HG03565 (cell line): ENCODE data around the gene PCDH7.

Source experiments
- ATAC-seq: cut with Tn5 transposase; IDR thresholded peaks from one replicate; pipeline ENCODE4 v1.9.1; 2021; ENCODE audit warnings: mild to moderate bottlenecking, moderate library complexity; ENCODE audit not compliant: unreplicated experiment

Gene PCDH7

DNA sequence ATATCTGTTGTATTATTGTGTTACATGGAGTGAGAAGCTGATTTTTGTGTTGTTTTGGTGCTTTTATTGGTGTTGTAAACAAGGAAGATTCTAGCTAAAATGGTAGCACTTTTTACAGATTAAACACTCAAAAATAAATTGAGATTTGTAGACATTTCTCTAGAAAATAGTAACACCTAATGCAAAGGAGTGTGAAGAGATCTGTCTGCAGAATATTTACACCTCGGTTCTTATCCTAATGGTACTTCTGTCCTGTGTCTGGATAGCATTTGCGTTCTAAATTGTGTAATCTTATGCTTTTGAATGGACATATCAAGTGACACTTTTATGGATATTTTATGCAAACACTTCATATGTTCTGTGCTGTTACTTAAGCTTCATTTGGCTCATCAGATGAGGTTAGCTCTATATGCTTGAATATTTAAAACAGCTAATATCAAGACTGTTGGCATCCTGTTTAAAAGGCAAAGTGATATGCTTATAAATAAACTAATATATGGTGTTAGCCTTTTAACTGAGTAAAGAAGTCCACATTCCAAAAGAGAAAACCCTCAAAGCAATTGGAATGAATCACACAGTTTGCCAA lies 6.0 kb downstream of the PCDH7 start:
- no peak for ATAC-seq

DNA sequence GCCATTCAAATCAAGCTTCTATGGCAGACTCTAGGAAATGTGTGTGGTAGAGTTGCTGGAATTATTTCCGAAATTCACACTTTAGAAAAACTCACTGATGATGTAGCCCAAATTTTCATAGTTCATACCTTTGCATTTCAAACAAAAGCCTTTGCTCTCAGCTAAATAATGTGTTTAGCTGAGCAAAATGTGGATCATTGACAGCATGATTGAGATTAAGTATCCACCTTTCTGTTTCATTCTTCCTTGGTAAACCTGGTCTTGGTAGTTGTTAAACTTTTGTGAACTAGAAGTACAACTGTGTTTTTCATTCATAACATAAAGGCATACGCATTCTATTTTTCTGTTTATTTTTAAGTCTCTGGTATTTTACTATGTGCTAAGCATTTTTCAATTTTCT lies 7.2 kb downstream of the PCDH7 start:
- no peak for ATAC-seq

DNA sequence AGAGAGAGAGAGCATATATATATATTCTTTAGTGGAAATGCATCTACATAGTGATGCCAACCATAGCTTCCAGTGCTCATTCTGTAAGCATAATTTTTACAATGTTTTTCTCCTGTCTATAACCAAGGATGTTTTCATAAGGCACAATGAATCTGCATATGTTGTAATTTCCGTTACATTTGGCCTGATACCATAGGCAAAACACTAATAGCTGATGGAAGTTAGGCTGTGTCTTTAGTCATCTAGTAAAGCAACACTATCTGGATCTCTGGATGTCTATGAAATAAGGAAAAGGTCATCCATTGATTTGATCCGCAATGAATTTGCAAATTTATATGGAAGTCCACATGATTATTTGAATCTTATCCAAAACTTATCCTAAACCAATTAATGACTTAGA lies 8.1 kb downstream of the PCDH7 start:
- ATAC-seq: no peak

DNA sequence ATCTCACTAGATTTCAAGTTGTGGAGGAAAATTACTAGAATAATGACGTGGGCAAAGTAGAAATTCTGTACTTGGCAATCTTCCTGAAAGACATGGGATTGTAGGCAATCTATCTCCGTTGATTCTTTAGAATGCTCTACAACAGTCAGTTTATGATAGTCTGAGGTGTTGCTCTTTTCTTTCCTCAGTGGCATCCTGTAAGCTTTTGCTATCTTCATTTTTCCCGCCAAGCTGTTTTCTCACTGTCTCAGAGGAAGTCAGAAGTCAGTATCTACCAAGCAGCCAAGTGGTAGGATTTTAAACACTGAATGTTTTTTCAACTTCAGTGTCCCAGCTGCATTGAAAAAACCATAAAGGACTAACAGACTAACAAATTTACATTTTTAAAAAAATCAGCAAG lies 23.7 kb downstream of the PCDH7 start:
- ATAC-seq: no peak

DNA sequence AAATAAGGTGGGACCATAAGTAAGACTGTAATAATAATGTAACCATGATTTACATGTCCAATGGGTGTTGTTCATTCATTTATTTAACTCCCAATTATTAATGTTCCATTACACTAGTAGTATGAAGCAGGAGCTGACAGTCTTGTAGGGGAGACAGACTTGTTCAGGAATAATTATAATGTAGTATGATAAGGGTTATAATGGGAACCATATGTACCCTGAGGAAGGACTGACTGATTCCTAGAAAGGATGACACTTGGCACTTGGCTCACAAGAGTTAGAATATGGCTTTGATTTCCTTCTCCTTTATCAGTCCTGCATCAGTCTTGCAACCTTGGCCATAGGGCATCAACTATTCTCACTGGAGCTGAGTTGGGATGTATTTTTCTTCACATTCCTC lies 24.2 kb downstream of the PCDH7 start:
- ATAC-seq: no peak

DNA sequence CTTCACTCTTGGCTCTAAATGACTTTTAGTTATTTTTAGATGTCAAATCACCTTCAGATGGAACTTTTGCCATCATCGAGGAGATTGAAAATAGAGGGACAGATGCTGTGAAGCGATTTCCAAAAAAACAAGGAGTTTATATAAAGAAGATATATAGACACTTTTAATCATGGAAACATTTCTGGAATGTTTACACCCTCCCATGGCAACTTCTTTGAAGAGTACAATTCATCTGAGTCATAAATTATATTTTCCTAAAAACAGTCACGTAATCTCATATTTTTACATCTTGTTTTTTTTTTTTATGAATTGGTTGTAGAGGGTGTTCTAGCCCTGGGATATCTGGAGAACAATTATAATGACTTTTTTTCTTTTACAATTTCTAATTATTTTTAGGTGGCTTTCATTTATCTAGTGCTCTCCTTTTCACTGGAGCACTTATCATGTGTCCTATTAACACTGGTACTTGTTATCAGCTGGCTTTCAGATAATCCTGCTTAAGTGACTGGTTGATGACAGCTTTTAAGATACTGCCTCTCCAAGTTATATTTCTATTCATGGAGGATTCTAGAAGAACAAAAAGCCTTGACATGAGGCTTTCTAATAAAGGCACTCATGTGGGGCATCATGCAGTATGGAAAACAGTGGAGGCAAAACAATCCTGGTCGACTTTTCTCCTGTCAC lies 24.9 kb downstream of the PCDH7 start:
- ATAC-seq: no peak

DNA sequence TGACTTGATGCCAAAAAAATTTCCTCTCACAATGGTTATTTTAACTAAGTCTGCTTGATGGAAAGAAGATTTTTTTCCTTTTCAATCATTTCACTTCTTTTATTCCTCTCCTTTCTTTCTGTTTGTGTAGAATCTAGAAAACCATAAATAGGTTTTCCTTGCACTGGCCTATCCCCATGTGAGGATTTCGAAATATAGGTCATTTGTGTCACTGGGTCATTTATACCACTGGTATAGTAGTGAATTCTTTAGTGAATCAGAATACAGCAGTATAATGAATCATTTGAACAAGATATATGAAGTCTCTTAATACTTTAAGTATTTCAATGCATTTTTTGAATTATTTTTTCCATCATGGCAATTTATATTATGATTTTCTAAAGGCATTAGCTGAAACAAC lies 26.6 kb downstream of the PCDH7 start:
- no peak for ATAC-seq

DNA sequence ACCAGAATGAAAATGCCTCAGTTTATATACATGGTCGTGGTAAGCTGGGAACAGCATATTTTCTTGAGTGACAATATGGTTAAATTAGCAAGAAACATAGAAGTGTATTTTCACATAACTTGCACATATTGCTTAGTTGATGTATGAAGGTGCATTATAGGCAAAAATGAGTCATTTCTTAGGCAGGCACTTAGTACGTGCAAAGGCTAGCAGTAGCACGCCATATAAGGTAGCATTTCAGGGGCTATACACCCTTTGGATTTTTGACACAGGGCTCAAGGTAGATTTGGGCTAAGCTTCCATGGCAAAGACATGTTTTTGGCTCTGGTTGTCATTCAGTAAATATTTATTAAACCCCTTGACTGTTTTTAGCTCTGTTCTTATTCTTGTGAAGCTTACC lies 33.1 kb downstream of the PCDH7 start:
- ATAC-seq: no peak

DNA sequence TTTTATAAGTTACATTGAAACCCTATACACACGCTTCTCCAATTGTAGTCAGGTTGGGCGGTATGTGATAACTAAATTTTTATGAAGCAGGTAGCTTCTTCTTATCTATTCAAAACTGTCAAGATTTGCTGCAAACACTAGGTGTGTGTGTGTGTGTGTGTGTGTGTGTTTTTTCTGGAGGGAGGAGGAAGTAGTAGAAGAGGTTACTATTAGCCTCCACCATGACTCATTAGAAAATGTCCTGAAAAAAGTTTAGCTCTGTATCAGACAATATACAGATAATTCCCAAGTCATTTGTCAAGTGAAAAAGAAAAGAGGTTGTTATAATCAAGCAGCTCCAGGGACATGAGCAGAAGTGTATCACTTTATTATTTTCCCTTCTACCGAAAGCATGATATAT lies 33.9 kb downstream of the PCDH7 start:
- no peak for ATAC-seq

DNA sequence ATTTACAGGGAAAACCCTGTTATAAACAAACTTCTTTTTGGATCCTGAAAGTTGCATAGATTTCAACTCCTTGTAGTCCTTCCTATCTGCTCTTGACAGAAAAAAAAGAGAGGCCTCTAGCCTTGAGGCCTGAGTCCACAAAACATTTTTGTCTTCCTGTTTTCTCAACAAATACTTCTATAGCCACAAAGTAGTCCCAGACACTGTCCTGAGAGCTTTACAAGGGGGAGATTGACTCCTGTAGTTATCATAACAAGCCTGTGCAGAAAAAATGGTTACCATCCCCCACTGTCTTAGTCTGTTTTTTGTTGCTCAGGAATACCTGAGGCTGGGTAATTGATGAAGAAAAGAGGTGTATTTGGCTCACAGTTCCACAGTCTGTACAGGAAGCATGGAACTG lies 35.2 kb downstream of the PCDH7 start:
- ATAC-seq: no peak

DNA sequence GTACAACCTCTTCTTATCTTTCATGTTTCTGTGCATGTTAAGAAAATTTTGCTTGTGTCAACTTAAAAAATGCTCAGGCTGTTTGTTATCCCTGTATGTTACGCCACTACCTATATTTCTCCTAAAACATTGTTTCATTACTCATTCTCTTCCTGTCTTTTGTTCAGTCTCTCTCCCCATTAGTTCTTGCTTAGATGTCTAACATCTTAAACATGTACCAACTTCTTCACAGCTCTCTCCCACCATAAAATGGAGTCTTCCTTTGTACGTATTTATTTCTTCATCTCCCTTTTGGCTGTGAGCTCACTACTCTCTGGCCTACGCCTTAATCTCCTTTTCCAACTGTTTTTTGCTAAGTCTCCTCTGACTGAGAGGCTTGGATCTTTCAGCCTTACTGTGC lies 36.4 kb downstream of the PCDH7 start:
- ATAC-seq: no peak

DNA sequence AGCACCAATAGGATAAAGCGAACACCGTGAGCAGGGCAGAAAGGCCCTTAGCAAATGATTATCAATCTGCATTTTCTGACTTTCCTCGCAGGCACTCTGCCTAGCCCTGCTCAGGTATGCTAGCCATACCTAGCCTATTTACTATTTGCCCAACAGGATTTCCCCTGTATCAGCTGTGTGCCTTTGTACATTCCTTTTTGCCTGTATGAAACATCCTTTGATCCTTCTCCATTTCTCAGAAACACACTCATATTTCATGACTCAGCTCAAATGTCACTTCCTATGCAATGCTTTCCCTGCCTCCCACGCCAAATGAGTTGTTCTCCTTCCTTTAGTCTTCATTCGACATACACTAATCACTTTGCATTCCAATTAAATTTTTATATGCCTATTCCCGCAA lies 37.2 kb downstream of the PCDH7 start:
- ATAC-seq: no peak

DNA sequence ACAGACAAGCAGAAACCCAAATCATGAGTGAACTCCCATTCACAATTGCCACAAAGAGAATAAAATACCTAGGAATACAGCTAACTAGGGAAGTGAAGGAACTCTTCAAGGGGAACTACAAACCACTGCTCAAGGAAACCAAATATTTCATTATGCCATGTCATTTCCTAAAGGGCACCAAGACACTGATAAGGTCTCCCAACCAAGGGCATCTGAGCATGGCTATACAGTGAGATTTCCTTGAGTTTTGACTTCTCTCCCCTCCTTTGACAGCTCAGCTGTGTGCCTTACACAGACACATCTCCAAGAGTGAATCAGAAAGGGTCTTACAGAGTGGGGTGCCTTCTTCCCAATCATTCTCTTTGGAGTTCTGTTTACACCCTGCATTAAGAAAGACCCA lies 40.4 kb downstream of the PCDH7 start:
- ATAC-seq: no peak

DNA sequence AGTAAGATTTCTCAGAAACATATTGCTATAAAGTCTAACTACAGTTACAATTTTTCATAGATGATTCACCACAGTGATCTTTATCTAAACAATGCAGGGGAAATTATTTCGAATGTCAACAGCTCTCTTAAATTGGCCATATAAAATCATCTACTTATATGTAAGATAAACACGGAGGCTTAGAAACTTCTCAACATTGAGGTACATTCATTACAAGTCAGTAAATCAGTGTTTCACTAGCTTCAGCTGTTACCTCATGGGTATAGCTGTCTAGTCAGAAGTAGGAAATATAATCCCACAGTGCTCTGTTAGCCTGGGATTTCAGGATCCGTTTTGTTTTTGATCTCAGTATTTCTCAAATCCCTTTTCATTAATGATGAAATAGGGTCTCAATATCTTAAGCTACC lies 43.2 kb downstream of the PCDH7 start:
- ATAC-seq: no peak

DNA sequence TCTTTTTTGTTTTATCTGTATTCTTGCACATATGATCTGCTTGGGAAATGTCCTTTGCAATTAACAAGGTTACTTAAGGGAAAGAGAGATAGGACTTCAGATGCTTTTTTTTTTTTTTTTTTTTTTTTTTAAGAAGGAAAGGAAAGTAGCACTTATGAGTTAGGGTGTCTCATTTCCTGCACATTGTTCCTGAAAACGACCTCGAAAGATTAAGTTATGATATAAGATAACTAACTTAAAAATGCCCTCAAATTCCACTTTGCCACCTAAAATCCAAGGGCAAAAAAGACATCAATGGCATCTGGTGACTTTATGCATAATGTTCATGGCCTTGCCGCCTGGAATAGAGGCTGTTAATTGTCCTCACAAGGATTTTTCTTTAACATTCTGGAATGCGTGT lies 44.9 kb downstream of the PCDH7 start:
- no peak for ATAC-seq

DNA sequence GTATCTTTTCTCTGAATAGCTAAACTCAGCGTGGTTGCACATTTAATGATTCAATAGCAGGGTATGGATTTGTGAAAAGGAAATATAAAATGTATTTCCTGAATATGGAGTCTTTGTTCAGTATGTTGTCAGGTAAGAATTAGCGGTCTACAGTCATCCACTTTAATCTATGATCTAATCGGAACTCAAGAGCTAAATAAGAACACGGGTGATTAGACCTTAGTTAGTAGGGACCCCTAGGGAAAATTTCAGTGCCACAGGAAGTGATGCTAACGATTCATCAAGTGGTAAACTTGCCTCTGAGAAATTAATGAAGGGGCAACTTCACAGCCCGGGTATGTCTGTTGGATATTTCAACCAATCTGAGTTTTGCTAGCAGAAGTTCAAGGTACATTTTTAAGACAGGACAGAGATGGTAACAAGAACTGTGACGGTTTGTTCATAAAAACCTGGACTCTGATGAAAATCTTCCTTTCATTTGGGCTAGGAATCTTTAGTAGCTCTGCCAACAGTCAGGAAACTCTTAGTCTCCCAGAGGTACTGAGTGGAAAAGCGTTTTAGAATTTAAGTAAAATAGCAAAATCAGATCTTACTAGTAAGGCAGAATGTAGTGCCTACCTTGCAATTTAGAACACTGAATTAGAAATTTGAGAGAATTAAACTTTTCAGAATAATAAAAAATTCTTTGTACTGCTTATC lies 47.1 kb downstream of the PCDH7 start:
- no peak for ATAC-seq

DNA sequence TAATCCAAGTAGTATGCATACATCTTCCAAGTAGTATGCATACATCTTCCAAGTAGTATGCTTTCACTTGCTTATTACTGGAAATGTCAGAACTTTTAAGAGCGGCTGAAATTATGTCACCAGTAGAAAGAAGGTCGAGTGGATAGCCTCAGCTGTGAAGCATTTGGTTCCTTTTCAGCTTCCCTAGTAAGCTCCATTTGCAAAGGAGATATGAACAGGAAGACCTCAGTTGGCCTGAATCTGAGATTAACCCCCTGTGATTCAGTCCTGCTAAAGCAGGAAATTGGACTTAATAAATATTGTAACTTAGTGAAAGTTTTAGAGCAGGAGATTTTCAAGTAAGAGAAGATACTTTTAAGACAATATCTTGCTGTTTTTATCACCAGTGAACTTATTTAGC lies 48.1 kb downstream of the PCDH7 start:
- no peak for ATAC-seq

DNA sequence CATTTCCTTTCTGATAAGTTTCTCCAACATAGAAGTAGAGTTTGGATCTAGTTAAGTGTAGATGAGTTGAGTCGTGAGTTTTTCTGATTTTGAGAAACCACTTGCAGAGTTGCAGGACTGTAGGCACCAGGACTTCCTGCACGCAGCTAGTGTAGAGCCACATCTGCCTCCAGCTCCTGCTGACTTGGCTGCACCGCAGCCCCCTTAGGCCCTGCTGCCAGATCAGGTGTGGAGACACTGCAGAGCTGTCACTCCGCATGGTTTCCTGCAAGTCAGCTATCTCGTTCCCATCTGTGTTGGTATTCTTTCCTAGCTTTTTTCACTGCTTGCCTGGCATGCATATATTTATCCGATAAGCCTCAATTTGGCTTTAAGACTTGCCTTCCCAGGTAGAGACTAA lies 48.9 kb downstream of the PCDH7 start:
- no peak for ATAC-seq

DNA sequence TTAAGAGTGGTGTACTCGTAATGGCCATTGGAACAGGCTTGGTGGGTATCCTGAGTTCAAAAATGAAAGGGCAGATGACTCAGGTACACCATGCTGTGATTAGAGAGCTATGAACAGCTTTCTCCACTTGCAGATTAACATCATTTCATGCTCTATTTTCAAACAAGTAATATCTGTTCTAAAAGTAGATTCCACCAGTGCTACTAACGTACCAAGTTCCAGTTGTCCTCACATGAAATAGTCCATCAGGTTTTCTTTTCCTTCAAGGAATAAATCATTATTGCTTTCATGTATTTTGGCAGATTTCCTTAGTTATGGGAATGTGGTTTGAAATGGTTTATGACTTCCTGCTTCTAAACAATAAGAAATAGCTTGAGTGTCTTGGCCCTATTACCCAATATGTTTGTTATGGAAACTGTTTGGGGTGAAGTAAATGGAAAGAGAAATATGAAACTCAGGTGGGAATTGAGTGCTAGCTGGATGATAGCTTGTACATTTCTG lies 49.9 kb downstream of the PCDH7 start:
- no peak for ATAC-seq

DNA sequence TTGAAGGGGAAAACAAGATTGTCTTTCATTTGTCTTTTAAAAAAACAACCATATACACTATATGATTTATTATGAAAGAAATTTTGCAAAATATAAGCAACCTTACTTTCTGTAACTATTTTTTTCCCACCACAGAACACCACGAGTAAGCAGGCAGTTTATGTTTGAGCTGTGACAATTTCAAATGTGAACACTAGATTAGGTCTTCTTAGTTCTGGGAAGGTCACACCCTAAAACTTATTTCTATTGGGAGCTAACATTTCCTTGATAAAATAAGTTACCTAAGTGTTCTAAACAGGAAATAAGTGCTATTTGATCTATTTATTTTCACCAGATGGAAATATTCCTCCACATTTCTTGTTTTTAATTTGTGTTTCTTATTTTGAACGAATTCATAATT lies 50.6 kb downstream of the PCDH7 start:
- no peak for ATAC-seq

DNA sequence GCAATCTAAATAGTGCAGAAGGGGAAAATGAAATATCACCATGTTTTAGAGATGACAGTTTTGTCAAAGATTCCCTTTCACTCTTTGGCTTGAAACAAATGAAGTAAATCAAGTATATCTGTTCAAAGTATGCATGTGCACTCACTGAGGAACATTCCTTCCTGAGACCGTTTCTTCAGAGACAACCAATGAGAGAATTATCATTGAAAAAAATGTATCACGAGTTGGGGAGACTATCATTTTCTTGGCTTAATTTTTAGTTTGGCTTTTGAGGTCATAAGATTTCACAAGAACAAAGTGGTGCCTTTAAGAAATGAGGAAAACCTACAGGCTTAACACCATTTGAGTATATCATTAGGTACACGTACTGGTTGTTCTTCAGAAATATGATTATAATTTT lies 56.3 kb downstream of the PCDH7 start:
- ATAC-seq: no peak

DNA sequence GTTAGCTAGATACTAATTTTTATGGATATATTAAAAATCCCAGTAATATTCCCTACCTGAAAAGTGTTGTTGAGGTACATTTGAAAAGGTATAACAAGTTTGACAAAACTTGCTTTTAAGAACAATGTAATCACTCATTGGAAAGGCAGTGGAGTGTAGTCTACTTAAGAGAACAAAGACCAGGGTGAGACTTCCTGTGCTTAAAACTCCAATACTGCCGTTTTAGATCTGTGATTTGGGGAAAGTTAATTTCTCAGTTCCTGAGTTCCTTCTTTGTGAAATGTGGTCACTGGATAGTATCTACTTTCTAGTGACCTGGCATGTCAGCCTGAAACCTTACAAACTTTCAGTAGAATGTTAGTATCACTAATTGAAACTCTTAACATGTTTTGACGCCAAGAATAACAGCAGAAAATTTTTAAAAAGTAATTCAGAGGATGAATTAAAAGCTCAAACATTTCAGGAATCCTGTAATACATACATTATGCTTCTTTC lies 56.8 kb downstream of the PCDH7 start:
- no peak for ATAC-seq
